ENCODE measurements around the gene MYO19.

DNA sequence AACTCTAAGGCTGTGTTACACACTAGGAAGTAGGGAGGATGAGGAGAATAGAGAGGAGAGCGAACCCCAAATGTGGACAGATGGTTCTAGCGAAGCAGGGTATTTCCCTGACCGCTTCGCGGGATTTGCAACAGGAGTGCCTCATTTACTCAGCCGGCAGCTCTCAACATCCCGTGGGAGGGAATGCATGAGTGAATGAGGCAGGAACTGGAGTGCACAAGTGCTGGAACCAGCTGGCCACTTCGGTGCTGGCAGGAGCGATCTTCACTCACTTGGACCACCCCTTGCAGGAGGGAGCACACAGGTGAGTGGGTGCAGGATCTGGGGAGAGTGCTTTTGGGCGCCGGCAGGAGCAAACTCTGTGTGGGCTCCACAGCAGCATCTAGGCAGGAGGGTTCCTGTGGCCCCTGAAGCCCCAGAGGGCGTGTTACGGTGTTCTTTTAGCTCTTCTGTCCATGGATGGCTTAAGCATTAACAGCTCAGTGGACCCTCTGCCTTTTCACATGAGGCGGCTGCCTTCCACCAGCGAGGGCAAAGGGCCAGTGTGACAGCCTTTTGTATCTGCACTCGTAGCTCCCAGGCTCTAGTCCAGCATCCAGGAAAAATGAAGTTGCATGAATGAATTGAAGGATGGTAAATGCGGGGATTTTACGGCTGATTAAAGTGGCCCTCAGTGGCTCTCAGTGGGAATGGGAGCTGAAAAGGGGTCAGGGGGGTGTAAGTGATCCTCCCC is 65.6 kb downstream of the MYO19 start:
- TF ChIP-seq, protein P1, sequence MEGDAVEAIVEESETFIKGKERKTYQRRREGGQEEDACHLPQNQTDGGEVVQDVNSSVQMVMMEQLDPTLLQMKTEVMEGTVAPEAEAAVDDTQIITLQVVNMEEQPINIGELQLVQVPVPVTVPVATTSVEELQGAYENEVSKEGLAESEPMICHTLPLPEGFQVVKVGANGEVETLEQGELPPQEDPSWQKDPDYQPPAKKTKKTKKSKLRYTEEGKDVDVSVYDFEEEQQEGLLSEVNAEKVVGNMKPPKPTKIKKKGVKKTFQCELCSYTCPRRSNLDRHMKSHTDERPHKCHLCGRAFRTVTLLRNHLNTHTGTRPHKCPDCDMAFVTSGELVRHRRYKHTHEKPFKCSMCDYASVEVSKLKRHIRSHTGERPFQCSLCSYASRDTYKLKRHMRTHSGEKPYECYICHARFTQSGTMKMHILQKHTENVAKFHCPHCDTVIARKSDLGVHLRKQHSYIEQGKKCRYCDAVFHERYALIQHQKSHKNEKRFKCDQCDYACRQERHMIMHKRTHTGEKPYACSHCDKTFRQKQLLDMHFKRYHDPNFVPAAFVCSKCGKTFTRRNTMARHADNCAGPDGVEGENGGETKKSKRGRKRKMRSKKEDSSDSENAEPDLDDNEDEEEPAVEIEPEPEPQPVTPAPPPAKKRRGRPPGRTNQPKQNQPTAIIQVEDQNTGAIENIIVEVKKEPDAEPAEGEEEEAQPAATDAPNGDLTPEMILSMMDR (IDR thresholded peaks at IDR 0.05) = no peak
- TF ChIP-seq POLR2A (IDR thresholded peaks at IDR 0.05) = no peak

All from adrenal gland (tissue), 5 donors.